ENCODE measurements around the gene ALX3. TPM values are rescaled to one million over a fixed set of nuclear protein-coding genes. Genes with fewer than 3 reads are reported as not detected.

Gene ALX3
- total and polyA plus RNA-seq, 2 of the 4 experiments (the other 2 are of a cell fraction) = not detected

DNA sequence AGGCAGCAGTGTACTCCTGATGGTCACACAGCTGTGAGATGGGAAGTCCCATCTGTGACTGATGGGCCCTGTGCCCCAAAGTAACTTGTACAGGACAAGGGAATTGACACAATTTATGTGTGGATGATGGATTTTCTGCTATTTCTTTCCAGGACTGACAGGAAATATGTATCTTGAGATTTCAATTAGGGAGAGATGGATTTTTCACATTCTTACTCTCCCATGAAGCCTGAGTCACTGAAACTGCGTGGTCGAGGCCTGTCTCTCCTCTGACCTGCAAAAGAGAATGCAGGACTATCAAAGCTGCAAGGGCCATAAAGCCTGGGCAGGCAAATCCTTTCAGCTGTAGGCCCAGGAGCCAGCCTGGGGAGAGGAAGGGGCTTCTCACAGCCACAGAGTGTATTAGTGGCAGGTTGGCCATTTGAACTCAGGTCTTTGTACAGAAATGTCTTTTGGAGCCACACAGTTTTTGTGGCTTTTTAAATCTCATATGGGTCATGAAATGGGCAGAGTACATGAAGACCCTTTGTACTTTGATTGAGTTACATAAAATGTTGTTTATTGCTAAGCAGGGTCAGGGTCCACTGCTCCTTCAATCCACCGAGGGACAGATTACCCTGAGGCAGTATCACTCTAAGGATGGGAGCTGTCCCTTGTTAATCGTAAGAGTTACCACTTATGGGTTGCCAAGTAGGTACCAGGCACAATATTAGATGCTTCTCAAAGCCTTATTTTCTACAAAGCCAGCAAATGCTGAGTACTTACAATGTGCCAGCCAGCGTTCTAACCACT lies 14.8 kb downstream of the ALX3 start:
- in situ Hi-C loops (cut with MboI; ENCODE audit: low sequenced_read_pairs) = no loop called here
- Histone ChIP-seq H2BK120ac (ENCODE audit: low read depth, low read length) (peak overlapping the region; percentile 29; the same call in 1 of the 2 replicates), H4K20me1 (ENCODE audit: insufficient read depth, low read length) (peaks cover 28% of the 10 kb centered on the region; the same call in 1 of the 2 replicates), H3K18ac (ENCODE audit: low read depth, low read length) (no peak overlapping the region), H3K4me2 (ENCODE audit: low read depth, low read length) (no peak overlapping the region), H3K14ac (replicated peaks; ENCODE audit: low read depth, low read length) (peak overlapping the region; percentile 16; the same call in 1 of the 2 replicates), H3K9me3 (ENCODE audit: control insufficient read depth, insufficient read depth, low read length) (no peaks in the 10 kb centered on the region), H3K27ac (ENCODE audit: insufficient read depth, low read length) (peak overlapping the region; percentile 45), H2BK20ac (ENCODE audit: low read depth, low read length) (peak overlapping the region; percentile 7; the same call in 1 of the 2 replicates), H3K23ac (ENCODE audit: low read depth, low read length) (peak overlapping the region; percentile 42; the same call in 1 of the 2 replicates), H3K4me3 (ENCODE audit: insufficient read depth, low read depth, low read length) (no peak overlapping the region), H2BK5ac (ENCODE audit: low read depth, low read length, poor library complexity, severe bottlenecking) (peak overlapping the region; percentile 57), H4K91ac (ENCODE audit: insufficient read depth, low read depth, low read length) (peak overlapping the region; percentile 4; the same call in 1 of the 2 replicates), H4K8ac (ENCODE audit: low read depth in 2 of 2, low read length in 2 of 2) (peak overlapping the region in 1 of 2 experiments; percentile 23; a peak in 1 of 4 replicates), H4K5ac (ENCODE audit: low read depth, low read length) (no peak overlapping the region), H2AFZ (replicated peaks; ENCODE audit: low read length, poor library complexity) (no peak overlapping the region), H3K4ac (ENCODE audit: low read depth, low read length) (peak overlapping the region; percentile 40), H2BK15ac (ENCODE audit: low read depth, low read length) (0 out of 3 replicates have a peak overlapping the region, but pooled peaks have one; percentile 21), H2AK5ac (ENCODE audit: low read depth, low read length) (peak overlapping the region; percentile 42), H3K4me1 (ENCODE audit: control insufficient read depth, insufficient read depth, low read length) (peaks cover 33% of the 10 kb centered on the region), H3K27me3 (ENCODE audit: control insufficient read depth, insufficient read depth, low read length) (no peaks in the 10 kb centered on the region), H3K9me1 (ENCODE audit: insufficient read depth, low read length) (peaks cover 20% of the 10 kb centered on the region), H3K9ac (ENCODE audit: low read depth, low read length) (no peak overlapping the region; the same call in 1 of the 2 replicates), H3K36me3 (ENCODE audit: control insufficient read depth, insufficient read depth, low read length) (peaks cover 65% of the 10 kb centered on the region), H3K79me1 (ENCODE audit: low read depth in 1 of 2, low read length in 2 of 2) (peaks cover 0 to 37% of the 10 kb centered on the region in 2 experiments; a peak in 3 of 4 replicates), H2AK9ac (replicated peaks; ENCODE audit: low read depth, low read length, poor library complexity) (no peak overlapping the region), H3K56ac (ENCODE audit: extremely low read depth, insufficient read depth, low read length) (no peak overlapping the region)
- 88% methylated on average over 2 of the region's 5 CpGs; no CpG with 5 or more reads in 1 of the 2 experiments for WGBS, 2 experiments (ENCODE audit: extremely low coverage in 2 of 2, insufficient read length in 1 of 2)
- BruUV-seq (replicated peaks) = no TSS peak
- peak; percentile 65 for ATAC-seq (ENCODE audit: low read depth)
- dilution Hi-C loops (cut with HindIII; ENCODE audit: low sequenced_read_pairs, unreplicated experiment) = no loop called here
- DNase-seq = peak; percentile 67
- intact Hi-C loops (cut with micrococcal nuclease) = loop anchor here (10.0 kb wide), 1 partner anchor 259 kb away; no protein-coding TSS in a partner anchor
- CTCF ChIA-PET = interaction anchor here (1.2 kb wide), 1 partner anchor 9 kb away, joined by 3 read pairs; no protein-coding TSS in a partner anchor
- POLR2A ChIA-PET (ENCODE audit: unreplicated experiment) = no interaction called here
- TF ChIP-seq RCOR1 (IDR thresholded peaks at IDR 0.05; ENCODE audit: insufficient replicate concordance, low read length) (no peak), MXI1 (IDR thresholded peaks at IDR 0.05; ENCODE audit: borderline replicate concordance, low read depth, low read length) (no peak), FOS (IDR thresholded peaks at IDR 0.05; ENCODE audit: low read depth, low read length) (no peak), RFX5 (IDR thresholded peaks at IDR 0.05; ENCODE audit: low read depth, low read length) (no peak), CTCF (conservative IDR thresholded peaks at IDR 0.05; ENCODE audit: low read depth, low read length) (no peak), NFE2L2 (IDR thresholded peaks at IDR 0.05; ENCODE audit: low read depth, low read length) (no peak), CEBPB (IDR thresholded peaks at IDR 0.05; ENCODE audit: low read depth, low read length) (no peak), SMC3 (IDR thresholded peaks at IDR 0.05; ENCODE audit: low read depth, low read length) (no peak), CHD1 (IDR thresholded peaks at IDR 0.05; ENCODE audit: low read depth, low read length) (no peak), BHLHE40 (IDR thresholded peaks at IDR 0.05; ENCODE audit: low read depth, low read length) (no peak), MAZ (IDR thresholded peaks at IDR 0.05; ENCODE audit: borderline replicate concordance, low read depth, low read length) (no peak), USF2 (IDR thresholded peaks at IDR 0.05; ENCODE audit: low read depth, low read length) (no peak)
- TF ChIP-seq, protein P1, sequence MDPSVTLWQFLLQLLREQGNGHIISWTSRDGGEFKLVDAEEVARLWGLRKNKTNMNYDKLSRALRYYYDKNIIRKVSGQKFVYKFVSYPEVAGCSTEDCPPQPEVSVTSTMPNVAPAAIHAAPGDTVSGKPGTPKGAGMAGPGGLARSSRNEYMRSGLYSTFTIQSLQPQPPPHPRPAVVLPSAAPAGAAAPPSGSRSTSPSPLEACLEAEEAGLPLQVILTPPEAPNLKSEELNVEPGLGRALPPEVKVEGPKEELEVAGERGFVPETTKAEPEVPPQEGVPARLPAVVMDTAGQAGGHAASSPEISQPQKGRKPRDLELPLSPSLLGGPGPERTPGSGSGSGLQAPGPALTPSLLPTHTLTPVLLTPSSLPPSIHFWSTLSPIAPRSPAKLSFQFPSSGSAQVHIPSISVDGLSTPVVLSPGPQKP (IDR thresholded peaks at IDR 0.05; ENCODE audit: borderline replicate concordance, low read depth, low read length) = no peak
